HepG2 (cell line): ENCODE data around the gene EPHA1. TPM values are rescaled to one million over a fixed set of nuclear protein-coding genes. Genes with fewer than 3 reads are reported as not detected.
A peak's percentile ranks its signal among the peaks of the same experiment; 100 is the strongest.

Source experiments
- ARNTL ChIP-seq: sonication (generic); formaldehyde crosslinking; IDR thresholded peaks from 2 replicates; pipeline ENCODE4 v1.4.0; 2020; ENCODE audit warnings: mild to moderate bottlenecking, missing genetic modification reagents
- CBFB ChIP-seq: sonication (generic); formaldehyde crosslinking; IDR thresholded peaks from 2 replicates; pipeline ENCODE4 v1.4.0; 2020; ENCODE audit warnings: missing genetic modification reagents
- GLI4 ChIP-seq: sonication (generic); formaldehyde crosslinking; IDR thresholded peaks from 2 replicates; pipeline ENCODE4 v1.5.1; 2020; ENCODE audit warnings: missing genetic modification reagents, mild to moderate bottlenecking, moderate library complexity, borderline replicate concordance
- GMEB2 ChIP-seq: IDR thresholded peaks from 2 replicates; pipeline ENCODE4 v1.6.1; 2016; ENCODE audit warnings: missing biosample characterization, missing genetic modification reagents, low read depth
- GPN1 ChIP-seq: sonication (generic); formaldehyde crosslinking; IDR thresholded peaks from 2 replicates; pipeline ENCODE4 v1.5.1; 2020; ENCODE audit warnings: missing genetic modification reagents, borderline replicate concordance
- MLX ChIP-seq: IDR thresholded peaks from 2 replicates; pipeline ENCODE4 v1.6.1; 2016
- RARA ChIP-seq: IDR thresholded peaks from 2 replicates; pipeline ENCODE4 v1.6.1; 2016; ENCODE audit warnings: missing genetic modification reagents, missing compliant biosample characterization
- RXRA ChIP-seq: sonication (generic); formaldehyde crosslinking; IDR thresholded peaks from 2 replicates; pipeline ENCODE4 v1.5.1; 2020; ENCODE audit warnings: missing genetic modification reagents
- TP53 ChIP-seq: sonication (generic); formaldehyde crosslinking; conservative IDR thresholded peaks from 2 replicates; pipeline ENCODE4 v1.4.0; 2020; ENCODE audit warnings: missing genetic modification reagents
- USF2 ChIP-seq, 2 experiments: sonication (generic) in 1 of 2; formaldehyde crosslinking in 1 of 2; IDR thresholded peaks; 2 replicates each; pipeline versions ENCODE4 v1.5.1 to v1.6.1; 2011 to 2020; ENCODE audit warnings: borderline replicate concordance in 1 of 2, low read depth in 1 of 2, low read length in 1 of 2, mild to moderate bottlenecking in 1 of 2, missing genetic modification reagents in 1 of 2, moderate library complexity in 1 of 2
- ZBTB1 ChIP-seq: sonication (generic); formaldehyde crosslinking; IDR thresholded peaks from 2 replicates; pipeline ENCODE4 v1.4.0; 2020; ENCODE audit warnings: missing genetic modification reagents, borderline replicate concordance
- ZMYM4 ChIP-seq: sonication (generic); formaldehyde crosslinking; IDR thresholded peaks from 2 replicates; pipeline ENCODE4 v1.8.1; 2023; ENCODE audit warnings: mild to moderate bottlenecking, missing genetic modification reagents
- ZNF292 ChIP-seq: sonication (generic); formaldehyde crosslinking; IDR thresholded peaks from 2 replicates; pipeline ENCODE4 v1.8.1; 2022; ENCODE audit warnings: mild to moderate bottlenecking, low read depth, missing genetic modification reagents, borderline replicate concordance
- ZNF318 ChIP-seq: sonication (generic); formaldehyde crosslinking; IDR thresholded peaks from 2 replicates; pipeline ENCODE4 v1.4.0; 2020; ENCODE audit warnings: mild to moderate bottlenecking, missing genetic modification reagents
- ZNF326 ChIP-seq: sonication (generic); formaldehyde crosslinking; IDR thresholded peaks from 2 replicates; pipeline ENCODE4 v1.4.0; 2020; ENCODE audit warnings: missing genetic modification reagents, borderline replicate concordance
- ZNF329 ChIP-seq: sonication (generic); formaldehyde crosslinking; IDR thresholded peaks from 2 replicates; pipeline ENCODE4 v1.9.0; 2021; ENCODE audit warnings: low read depth, mild to moderate bottlenecking, missing genetic modification reagents
- polyA plus RNA-seq, 8 experiments: library from polyadenylated mRNA; depleted of rRNA in 3 of 8; stranded (reverse) in 7 of 8; unstranded in 1 of 8; fragments of >200 nt; fragmentation: Illumina TruSeq in 4 of 8; extraction: Trizol in 4 of 8; gene quantifications; 2 replicates each; pipeline versions ENCODE4 v1.2.1 to v1.2.3, GENCODE V29; 2011 to 2016; ENCODE audit warnings: low read depth in 4 of 8, missing spikeins in 1 of 8, mixed read lengths in 1 of 8; ENCODE audit not compliant: insufficient read depth in 1 of 8
- total RNA-seq, 5 experiments: library from RNA; depleted of rRNA; stranded (reverse); fragments of >200 nt; fragmentation: Illumina TruSeq; extraction: Trizol; gene quantifications; 2 replicates each; pipeline ENCODE4 v1.2.3, GENCODE V29; 2016; ENCODE audit warnings: low read depth in 1 of 5

The EPHA1 gene
- total and polyA plus RNA-seq, 2 of the 13 experiments (the other 11 are each of a cell fraction or from before 2014, with no cell fraction given), result 4.6 to 17.1 TPM

- TF ChIP-seq ZNF318 (CRISPR knock-in tag) (no peak), RARA (CRISPR knock-in tag) (no peak; the same call in 1 of the 2 replicates), ZMYM4 (0 out of 2 replicates have a peak, but pooled peaks have one; percentile 8), RXRA (CRISPR knock-in tag) (peak; percentile 23), ZBTB1 (CRISPR knock-in tag) (no peak), ARNTL (CRISPR knock-in tag) (no peak), ZNF292 (no peak), ZNF329 (no peak), CBFB (CRISPR knock-in tag) (no peak), USF2 (IDR thresholded peaks at IDR 0.05; ENCODE audit: low read depth, low read length) (no peak), USF2 (CRISPR knock-in tag; IDR thresholded peaks at IDR 0.05; ENCODE audit: borderline replicate concordance) (peak; percentile 76; the same call in 1 of the 2 replicates), TP53 (CRISPR knock-in tag) (no peak), GMEB2 (no peak), MLX (CRISPR knock-in tag) (no peak), GLI4 (CRISPR knock-in tag) (no peak), GPN1 (CRISPR knock-in tag) (no peak), ZNF326 (no peak)
Measured at GRCh38 chr7:143380646-143381426, 27.8 kb downstream of the EPHA1 start, which contains the start of gene ZYX (continued).
